MM.1S (cell line): ENCODE results near the gene ALG6.

Source experiments
- DNase-seq: peaks from one replicate; pipeline ENCODE4 v3.0.0-alpha.2; 2015
- H2AFZ ChIP-seq: fragments of 300-600 bp; sonication (generic); 2 replicates; pipeline ENCODE4 v1.6.0; 2016; ENCODE audit warnings: antibody characterized with exemption, low read length
- H3F3A ChIP-seq: fragments of 300-600 bp; sonication (generic); 2 replicates; pipeline ENCODE4 v1.6.1; 2016; ENCODE audit warnings: mild to moderate bottlenecking, antibody characterized with exemption, low read length, moderate library complexity, mixed read lengths; ENCODE audit not compliant: insufficient read depth
- H3K27ac ChIP-seq: fragments of 300-600 bp; sonication (generic); 2 replicates; pipeline ENCODE4 v1.5.1; 2016; ENCODE audit warnings: mild to moderate bottlenecking, low read length
- H3K27me3 ChIP-seq: fragments of 300-600 bp; sonication (generic); replicated peaks from 2 replicates; pipeline ENCODE4 v1.6.0; 2016; ENCODE audit warnings: low read length; ENCODE audit not compliant: insufficient read depth
- H3K36me3 ChIP-seq: fragments of 300-600 bp; sonication (generic); replicated peaks from 2 replicates; pipeline ENCODE4 v1.6.1; 2016; ENCODE audit warnings: mild to moderate bottlenecking, low read length, mixed read lengths; ENCODE audit not compliant: insufficient read depth
- H3K4me1 ChIP-seq: fragments of 300-600 bp; sonication (generic); 2 replicates; pipeline ENCODE4 v1.6.1; 2016; ENCODE audit warnings: low read length, mixed read lengths
- H3K4me2 ChIP-seq: fragments of 300-600 bp; sonication (generic); 2 replicates; pipeline ENCODE4 v1.6.0; 2016; ENCODE audit warnings: low read depth, low read length
- H3K4me3 ChIP-seq: fragments of 300-600 bp; sonication (generic); 2 replicates; pipeline ENCODE4 v1.5.1; 2016; ENCODE audit warnings: low read length, mixed read lengths
- H3K79me2 ChIP-seq: fragments of 300-600 bp; sonication (generic); 2 replicates; pipeline ENCODE4 v1.6.1; 2016; ENCODE audit warnings: mixed run types, low read length, mixed read lengths
- H3K9ac ChIP-seq: fragments of 300-600 bp; sonication (generic); 2 replicates; pipeline ENCODE4 v1.6.1; 2016; ENCODE audit warnings: low read length, mixed read lengths
- H3K9me2 ChIP-seq: fragments of 300-600 bp; sonication (generic); replicated peaks from 2 replicates; pipeline ENCODE4 v1.6.1; 2016; ENCODE audit warnings: mild to moderate bottlenecking, low read length, mixed read lengths; ENCODE audit not compliant: insufficient read depth
- H3K9me3 ChIP-seq: fragments of 300-600 bp; sonication (generic); replicated peaks from 2 replicates; pipeline ENCODE4 v1.6.1; 2016; ENCODE audit warnings: mild to moderate bottlenecking, low read length, mixed read lengths; ENCODE audit not compliant: insufficient read depth
- H4K20me1 ChIP-seq: fragments of 300-600 bp; sonication (generic); 2 replicates; pipeline ENCODE4 v1.6.1; 2016; ENCODE audit warnings: mild to moderate bottlenecking, low read length, moderate library complexity, mixed read lengths; ENCODE audit not compliant: insufficient read depth
- CTCF ChIP-seq: fragments of 300-600 bp; sonication (generic); IDR thresholded peaks from 2 replicates; pipeline ENCODE4 v1.5.1; 2016; ENCODE audit warnings: antibody characterized with exemption, low read length, mixed read lengths
- EZH2 ChIP-seq: fragments of 300-600 bp; sonication (generic); optimal IDR thresholded peaks from 2 replicates; pipeline ENCODE3; 2017; ENCODE audit warnings: low read depth, mild to moderate bottlenecking, antibody characterized with exemption, low read length, mixed read lengths
- EZH2phosphoT487 ChIP-seq: fragments of 300-600 bp; sonication (generic); IDR thresholded peaks from 2 replicates; pipeline ENCODE4 v1.6.1; 2018; ENCODE audit warnings: antibody characterized with exemption, low read length

The ALG6 gene

GRCh38 chr1:63480057-63480456 lies 112.6 kb downstream of the ALG6 start:
- Histone ChIP-seq H3K4me2 (no peak overlapping the region), H3K9me2 (no peaks in the 10 kb centered on the region), H3K27me3 (no peaks in the 10 kb centered on the region), H3K4me3 (no peak overlapping the region), H3K27ac (no peak overlapping the region), H3K9me3 (no peaks in the 10 kb centered on the region), H3K36me3 (no peaks in the 10 kb centered on the region), H4K20me1 (no peaks in the 10 kb centered on the region), H3K9ac (no peak overlapping the region), H3K4me1 (no peaks in the 10 kb centered on the region), H3K79me2 (no peaks in the 10 kb centered on the region), H2AFZ (no peak overlapping the region), H3F3A (no peaks in the 10 kb centered on the region)
- TF ChIP-seq EZH2phosphoT487 (no peak), CTCF (no peak), EZH2 (no peak)
- DNase-seq = no peak

GRCh38 chr1:63486629-63487028 lies 119.2 kb downstream of the ALG6 start:
- no peaks in the 10 kb centered on the region for H3K9me3 ChIP-seq
- H3K27ac ChIP-seq = no peak overlapping the region
- no peaks in the 10 kb centered on the region for H3K27me3 ChIP-seq
- no peak overlapping the region for H3K4me2 ChIP-seq
- H3F3A ChIP-seq = no peaks in the 10 kb centered on the region
- H2AFZ ChIP-seq = no peak overlapping the region
- no peak for DNase-seq
- H3K9me2 ChIP-seq = no peaks in the 10 kb centered on the region
- H3K79me2 ChIP-seq = no peaks in the 10 kb centered on the region
- no peaks in the 10 kb centered on the region for H3K4me1 ChIP-seq
- H3K4me3 ChIP-seq = no peak overlapping the region
- H3K36me3 ChIP-seq = no peaks in the 10 kb centered on the region
- H4K20me1 ChIP-seq = no peaks in the 10 kb centered on the region
- no peak overlapping the region for H3K9ac ChIP-seq
- TF ChIP-seq EZH2phosphoT487 (no peak), CTCF (no peak), EZH2 (no peak)

- Histone ChIP-seq H3K79me2 (no peaks in the 10 kb centered on the region), H3K4me3 (no peak overlapping the region), H3F3A (no peaks in the 10 kb centered on the region), H3K9me3 (no peaks in the 10 kb centered on the region), H3K27me3 (no peaks in the 10 kb centered on the region), H3K36me3 (no peaks in the 10 kb centered on the region), H3K4me1 (no peaks in the 10 kb centered on the region), H3K9me2 (no peaks in the 10 kb centered on the region), H3K9ac (no peak overlapping the region), H4K20me1 (no peaks in the 10 kb centered on the region), H2AFZ (no peak overlapping the region), H3K4me2 (no peak overlapping the region), H3K27ac (no peak overlapping the region)
- no peak for DNase-seq
- no peak for TF ChIP-seq EZH2phosphoT487
- no peak for TF ChIP-seq CTCF
- TF ChIP-seq EZH2 = no peak
Measured at GRCh38 chr1:63487336-63488065, 120.1 kb downstream of the ALG6 start.
